ENCODE results near the gene WDR70.

GRCh38 chr5:37738865-37739488, 359.9 kb downstream of the WDR70 start:
- no peak for TF ChIP-seq POU2F2 (IDR thresholded peaks at IDR 0.05; ENCODE audit: low read depth, low read length)
- TF ChIP-seq POLR2AphosphoS5 (IDR thresholded peaks at IDR 0.05; ENCODE audit: low read depth, low read length): no peak
- TF ChIP-seq POLR2A (IDR thresholded peaks at IDR 0.05; ENCODE audit: low read depth, low read length): no peak
- no peak for TF ChIP-seq TAF1 (IDR thresholded peaks at IDR 0.05; ENCODE audit: low read depth, low read length)
- TF ChIP-seq SPI1 (IDR thresholded peaks at IDR 0.05; ENCODE audit: low read depth, low read length): no peak
- TF ChIP-seq PAX5 (IDR thresholded peaks at IDR 0.05; ENCODE audit: insufficient read depth, low read length, severe bottlenecking): no peak

All from GM12891 (cell line).